Activated CD8-positive, alpha-beta memory T cell treated with anti-CD3 and anti-CD28 coated beads, Interleukin-2, amount 50 U/mL, for 24 hours (primary cell): Measurements from ENCODE around the gene CD81.

Experiments used
- DNase-seq: peaks from one replicate; pipeline ENCODE4 v3.0.0-alpha.2; 2020; ENCODE audit errors: extremely low read depth

CD81 gene

GRCh38 chr11:2406878-2407410, 29.8 kb downstream of the CD81 start:
- no peak for DNase-seq

GRCh38 chr11:2408671-2409070, 31.6 kb downstream of the CD81 start:
- DNase-seq = no peak

GRCh38 chr11:2409126-2409525, 32.0 kb downstream of the CD81 start:
- DNase-seq = no peak

GRCh38 chr11:2409611-2410468, 32.7 kb downstream of the CD81 start:
- DNase-seq = no peak

GRCh38 chr11:2410616-2411015, 33.5 kb downstream of the CD81 start:
- DNase-seq = no peak

GRCh38 chr11:2411446-2412305, 34.6 kb downstream of the CD81 start:
- DNase-seq = no peak

- no peak for DNase-seq
Observed at GRCh38 chr11:2412323-2412722, 35.2 kb downstream of the CD81 start.

- no peak for DNase-seq
Observed at GRCh38 chr11:2413742-2414579, 36.9 kb downstream of the CD81 start.

GRCh38 chr11:2414616-2415015, 37.5 kb downstream of the CD81 start:
- no peak for DNase-seq

- no peak for DNase-seq
Observed at GRCh38 chr11:2415171-2415570, 38.1 kb downstream of the CD81 start.

GRCh38 chr11:2415601-2416380, 38.7 kb downstream of the CD81 start:
- no peak for DNase-seq

GRCh38 chr11:2416765-2417164, 39.7 kb downstream of the CD81 start:
- DNase-seq = no peak

- DNase-seq = no peak
Observed at GRCh38 chr11:2417856-2418692, 41.0 kb downstream of the CD81 start.

GRCh38 chr11:2418693-2419360, 41.7 kb downstream of the CD81 start:
- no peak for DNase-seq

- no peak for DNase-seq
Observed at GRCh38 chr11:2419638-2420501, 42.8 kb downstream of the CD81 start.

GRCh38 chr11:2420502-2421225, 43.6 kb downstream of the CD81 start:
- DNase-seq = peak; percentile 21

GRCh38 chr11:2421226-2421994, 44.3 kb downstream of the CD81 start:
- no peak for DNase-seq
